Measurements from ENCODE around the gene ZNF23. TPM values are rescaled to one million over a fixed set of nuclear protein-coding genes. Genes with fewer than 3 reads are reported as not detected.

ZNF23 gene
- total RNA-seq, 6 experiments from 2014 or later, result 3.1 to 4.8 (median 3.9) TPM

DNA sequence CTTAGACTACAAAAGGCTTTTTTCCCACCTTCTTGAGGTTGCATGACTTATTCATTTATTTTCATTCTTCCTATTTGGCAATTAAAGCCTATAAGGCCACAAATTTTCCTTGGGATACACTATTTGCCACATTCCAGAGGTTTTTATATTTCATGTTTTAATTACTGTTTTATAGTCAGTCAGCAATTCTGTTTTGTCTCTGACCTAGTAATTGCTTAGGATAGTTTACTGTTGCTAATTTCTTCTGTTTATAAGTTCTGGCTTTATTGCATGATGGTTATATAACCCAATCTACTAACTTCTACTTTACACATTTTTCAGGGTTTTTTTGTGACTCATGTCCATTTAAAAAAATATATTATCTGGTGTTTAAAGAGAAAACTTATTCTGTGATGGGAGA is 2.5 kb downstream of the ZNF23 start:
- no peak for DNase-seq
- H3K4me3 ChIP-seq, result no peak overlapping the region
- H3K27me3 ChIP-seq, result no peaks in the 10 kb centered on the region
- H3K36me3 ChIP-seq, result peaks cover 0 to 15% (median 1%) of the 10 kb centered on the region in 4 donors
- intact Hi-C loops (cut with DNase I), result no loop called here
- H3K9me3 ChIP-seq, result no peaks in the 10 kb centered on the region
- no peak for TF ChIP-seq POLR2A (IDR thresholded peaks at IDR 0.05)
- TF ChIP-seq, protein P1, sequence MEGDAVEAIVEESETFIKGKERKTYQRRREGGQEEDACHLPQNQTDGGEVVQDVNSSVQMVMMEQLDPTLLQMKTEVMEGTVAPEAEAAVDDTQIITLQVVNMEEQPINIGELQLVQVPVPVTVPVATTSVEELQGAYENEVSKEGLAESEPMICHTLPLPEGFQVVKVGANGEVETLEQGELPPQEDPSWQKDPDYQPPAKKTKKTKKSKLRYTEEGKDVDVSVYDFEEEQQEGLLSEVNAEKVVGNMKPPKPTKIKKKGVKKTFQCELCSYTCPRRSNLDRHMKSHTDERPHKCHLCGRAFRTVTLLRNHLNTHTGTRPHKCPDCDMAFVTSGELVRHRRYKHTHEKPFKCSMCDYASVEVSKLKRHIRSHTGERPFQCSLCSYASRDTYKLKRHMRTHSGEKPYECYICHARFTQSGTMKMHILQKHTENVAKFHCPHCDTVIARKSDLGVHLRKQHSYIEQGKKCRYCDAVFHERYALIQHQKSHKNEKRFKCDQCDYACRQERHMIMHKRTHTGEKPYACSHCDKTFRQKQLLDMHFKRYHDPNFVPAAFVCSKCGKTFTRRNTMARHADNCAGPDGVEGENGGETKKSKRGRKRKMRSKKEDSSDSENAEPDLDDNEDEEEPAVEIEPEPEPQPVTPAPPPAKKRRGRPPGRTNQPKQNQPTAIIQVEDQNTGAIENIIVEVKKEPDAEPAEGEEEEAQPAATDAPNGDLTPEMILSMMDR (IDR thresholded peaks at IDR 0.05), result no peak
- no peak overlapping the region for H3K27ac ChIP-seq
- H3K4me1 ChIP-seq, result peaks cover 0 to 13% (median 3%) of the 10 kb centered on the region in 4 donors
- no peak for ATAC-seq

DNA sequence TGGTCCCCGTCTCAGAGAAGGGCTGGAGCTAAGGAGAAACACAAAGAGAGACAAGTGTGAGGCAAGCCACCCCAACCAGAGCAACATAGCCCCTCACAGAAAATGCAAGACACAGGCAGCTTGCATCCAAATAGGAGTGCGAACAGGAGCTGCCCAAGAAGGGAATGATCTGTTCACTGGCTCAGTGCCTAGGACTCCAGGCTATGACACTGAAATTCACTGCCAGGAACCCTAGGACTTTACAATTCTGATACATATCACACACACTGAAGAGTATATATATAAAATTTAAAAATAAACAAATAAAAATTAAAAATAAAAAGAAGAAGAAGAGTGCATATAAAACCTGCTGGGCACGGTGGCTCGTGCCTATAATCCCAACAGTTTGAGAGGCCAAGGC is 5.2 kb downstream of the ZNF23 start:
- TF ChIP-seq POLR2A (IDR thresholded peaks at IDR 0.05), result no peak
- TF ChIP-seq, protein P1 (IDR thresholded peaks at IDR 0.05), result no peak
- 87% methylated on average over 4 of the region's 4 CpGs for WGBS (ENCODE audit: insufficient coverage, low coverage, low lambda C conversion rate, missing lambda C conversion rate)
- Histone ChIP-seq H3K4me3 (no peak overlapping the region), H3K27ac (no peak overlapping the region), H3K36me3 (peaks cover 0 to 27% (median 9%) of the 10 kb centered on the region in 4 donors), H3K4me1 (peaks cover 0 to 8% (median 3%) of the 10 kb centered on the region in 4 donors), H3K27me3 (no peaks in the 10 kb centered on the region), H3K9me3 (peaks cover 0 to 2% (median 0%) of the 10 kb centered on the region in 4 donors)
- intact Hi-C loops (cut with DNase I), result no loop called here
- no peak for DNase-seq
- no peak for ATAC-seq

DNA sequence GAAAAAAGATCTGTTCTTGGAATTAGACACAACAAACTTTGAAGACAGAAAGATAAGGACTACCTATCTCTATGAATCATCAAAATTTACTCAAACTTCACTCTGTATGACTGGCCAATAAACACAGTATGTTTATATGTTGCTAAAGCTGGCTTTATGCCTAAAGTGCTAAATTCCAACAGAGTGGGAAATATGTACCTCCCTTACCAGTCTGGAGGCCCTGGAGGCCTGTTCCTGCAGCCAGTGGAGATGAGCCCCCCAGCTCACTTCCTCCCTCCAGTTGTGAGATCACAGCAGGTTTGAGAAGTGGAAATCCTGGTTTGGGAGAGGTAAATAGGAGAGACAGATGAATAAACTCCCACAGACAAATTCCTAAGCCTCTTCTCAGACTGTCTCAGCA is 9.0 kb downstream of the ZNF23 start:
- Histone ChIP-seq H3K36me3 (peaks cover 0 to 49% (median 16%) of the 10 kb centered on the region in 4 donors), H3K4me1 (no peaks in the 10 kb centered on the region), H3K9me3 (peaks cover 0 to 24% (median 13%) of the 10 kb centered on the region in 4 donors), H3K4me3 (no peak overlapping the region), H3K27me3 (no peaks in the 10 kb centered on the region), H3K27ac (no peak overlapping the region)
- intact Hi-C loops (cut with DNase I), result no loop called here
- ATAC-seq, result no peak
- no peak for TF ChIP-seq POLR2A (IDR thresholded peaks at IDR 0.05)
- TF ChIP-seq, protein P1 (IDR thresholded peaks at IDR 0.05), result no peak
- DNase-seq, result no peak

DNA sequence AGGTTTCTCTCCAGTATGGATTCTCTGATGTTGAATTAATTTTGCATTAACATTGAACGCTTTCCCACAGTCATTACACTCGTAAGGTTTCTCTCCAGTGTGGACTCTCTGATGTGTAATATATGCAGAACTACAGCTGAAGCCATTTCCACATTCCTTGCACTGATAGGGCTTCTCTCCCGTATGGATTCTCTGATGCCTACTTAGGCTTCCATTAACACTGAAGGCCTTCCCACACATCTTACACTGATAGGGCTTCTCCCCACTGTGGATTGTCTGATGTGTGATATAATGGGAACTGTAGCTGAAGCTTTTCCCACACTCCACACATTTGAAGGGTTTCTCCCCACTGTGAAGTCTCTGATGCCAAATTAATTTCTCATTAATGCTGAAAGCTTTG is 13.0 kb downstream of the ZNF23 start:
- WGBS (ENCODE audit: insufficient coverage, low coverage, low lambda C conversion rate, missing lambda C conversion rate), result 92% methylated on average over 3 of the region's 3 CpGs
- H3K36me3 ChIP-seq, result peaks cover 0 to 34% (median 15%) of the 10 kb centered on the region in 4 donors
- H3K9me3 ChIP-seq, result peaks cover 0 to 42% (median 20%) of the 10 kb centered on the region in 4 donors
- no peak overlapping the region for H3K27ac ChIP-seq
- intact Hi-C loops (cut with DNase I), result no loop called here
- DNase-seq, result no peak
- H3K27me3 ChIP-seq, result no peaks in the 10 kb centered on the region
- TF ChIP-seq, protein P1 (IDR thresholded peaks at IDR 0.05), result no peak
- TF ChIP-seq POLR2A (IDR thresholded peaks at IDR 0.05), result no peak
- H3K4me1 ChIP-seq, result no peaks in the 10 kb centered on the region
- H3K4me3 ChIP-seq, result no peak overlapping the region
- no peak for ATAC-seq

DNA sequence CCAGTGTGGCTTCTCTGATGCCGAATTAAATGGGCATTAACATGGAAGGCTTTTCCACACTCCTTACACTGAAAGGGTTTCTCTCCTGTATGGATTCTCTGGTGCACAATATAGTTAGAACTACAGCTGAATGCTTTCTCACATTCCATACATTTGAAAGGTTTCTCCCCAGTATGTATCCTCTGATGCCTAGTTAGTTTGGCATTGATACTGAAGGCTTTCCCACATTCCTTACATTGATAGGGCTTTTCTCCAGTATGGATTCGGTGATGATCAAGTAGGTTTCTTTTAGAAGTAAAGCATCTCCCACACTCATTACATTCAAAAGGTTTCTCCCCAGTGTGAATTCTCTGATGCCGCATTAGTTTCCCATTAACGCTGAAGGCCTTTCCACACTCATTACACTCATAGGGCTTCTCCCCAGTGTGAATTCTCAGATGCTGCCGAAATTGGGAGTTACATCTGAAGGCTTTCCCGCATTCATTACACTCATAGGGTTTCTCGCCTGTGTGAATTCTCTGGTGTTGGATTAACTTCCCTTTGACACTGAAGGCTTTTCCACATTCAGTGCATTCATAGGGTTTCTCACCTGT is 13.7 kb downstream of the ZNF23 start:
- Histone ChIP-seq H3K27ac (no peak overlapping the region), H3K27me3 (no peaks in the 10 kb centered on the region), H3K9me3 (peaks cover 0 to 42% (median 20%) of the 10 kb centered on the region in 4 donors), H3K4me3 (no peak overlapping the region), H3K4me1 (no peaks in the 10 kb centered on the region), H3K36me3 (peaks cover 0 to 32% (median 13%) of the 10 kb centered on the region in 4 donors)
- ATAC-seq (no peak), DNase-seq (no peak)
- TF ChIP-seq POLR2A (IDR thresholded peaks at IDR 0.05), result no peak
- TF ChIP-seq, protein P1 (IDR thresholded peaks at IDR 0.05), result no peak
- intact Hi-C loops (cut with DNase I), result no loop called here
- 91% methylated on average over 7 of the region's 7 CpGs for WGBS (ENCODE audit: insufficient coverage, low coverage, low lambda C conversion rate, missing lambda C conversion rate)

Data from right lobe of liver (tissue), 6 donors.